Mesenchymal stem cell (in vitro differentiated cells and primary cell): Measurements from ENCODE around the gene FAIM2.
"Not testable (repeated sequence)": the region's sequence is repeated elsewhere in the genome, so short reads cannot be mapped to it uniquely, and the experiment has no call there.

Experiments
- DNase-seq: peaks from one replicate; pipeline ENCODE4 v3.0.0-alpha.2; 2013
- H2AFZ ChIP-seq: one replicate; pipeline ENCODE4 v1.6.1; 2013; ENCODE audit warnings: low read depth, mild to moderate bottlenecking, control low read depth, inconsistent platforms, low read length, moderate library complexity
- H2AK5ac ChIP-seq: 2 replicates; pipeline ENCODE4 v1.6.1; 2013; ENCODE audit warnings: low read length, moderate library complexity, mild to moderate bottlenecking, inconsistent platforms; ENCODE audit not compliant: severe bottlenecking
- H2BK120ac ChIP-seq: one replicate; pipeline ENCODE4 v1.6.1; 2013; ENCODE audit warnings: low read depth, mild to moderate bottlenecking, inconsistent platforms, low read length, moderate library complexity
- H2BK12ac ChIP-seq, 2 experiments: one replicate each; pipeline ENCODE4 v1.6.1; 2013; ENCODE audit warnings: inconsistent platforms in 2 of 2, low read length in 2 of 2, mild to moderate bottlenecking in 2 of 2, moderate library complexity in 2 of 2, control low read depth in 1 of 2
- H2BK15ac ChIP-seq: one replicate; pipeline ENCODE4 v1.6.1; 2013; ENCODE audit warnings: mild to moderate bottlenecking, low read depth, inconsistent platforms; ENCODE audit not compliant: poor library complexity, severe bottlenecking
- H2BK5ac ChIP-seq: 2 replicates; pipeline ENCODE4 v1.6.1; 2013; ENCODE audit warnings: low read depth, mild to moderate bottlenecking, low read length, control low read depth, inconsistent platforms; ENCODE audit not compliant: poor library complexity, severe bottlenecking
- H3K14ac ChIP-seq, 2 experiments: one replicate each; pipeline ENCODE4 v1.6.1; 2013; ENCODE audit warnings: inconsistent platforms in 2 of 2, low read length in 2 of 2, control low read depth in 1 of 2, mild to moderate bottlenecking in 1 of 2, moderate library complexity in 1 of 2
- H3K18ac ChIP-seq, 2 experiments: one replicate each; pipeline ENCODE4 v1.6.1; 2013; ENCODE audit warnings: inconsistent platforms in 2 of 2, low read length in 2 of 2, control low read depth in 1 of 2, low read depth in 1 of 2, mild to moderate bottlenecking in 1 of 2
- H3K23ac ChIP-seq, 2 experiments: one replicate each; pipeline ENCODE4 v1.6.1; 2013; ENCODE audit warnings: inconsistent platforms in 2 of 2, low read length in 2 of 2, mild to moderate bottlenecking in 2 of 2, moderate library complexity in 2 of 2, control low read depth in 1 of 2
- H3K27ac ChIP-seq: 2 replicates; pipeline ENCODE4 v1.5.1; 2013; ENCODE audit warnings: mild to moderate bottlenecking, moderate library complexity, low read length, control low read depth, inconsistent platforms; ENCODE audit not compliant: poor library complexity, severe bottlenecking
- H3K27me3 ChIP-seq, 2 experiments: 2 replicates each; pipeline versions ENCODE4 v1.6.1 to v1.7.0; 2013; ENCODE audit warnings: low read length in 2 of 2, mild to moderate bottlenecking in 2 of 2, moderate library complexity in 2 of 2, control low read depth in 1 of 2, inconsistent platforms in 1 of 2; ENCODE audit not compliant: control insufficient read depth in 1 of 2, insufficient read depth in 1 of 2
- H3K36me3 ChIP-seq, 2 experiments: 2 replicates each; pipeline versions ENCODE4 v1.6.1 to v1.7.0; 2013; ENCODE audit warnings: low read length in 2 of 2, control low read depth in 1 of 2, inconsistent platforms in 1 of 2, low read depth in 1 of 2, mild to moderate bottlenecking in 1 of 2; ENCODE audit not compliant: insufficient read depth in 2 of 2, control insufficient read depth in 1 of 2
- H3K4ac ChIP-seq, 2 experiments: one replicate each; pipeline ENCODE4 v1.6.1; 2013; ENCODE audit warnings: inconsistent platforms in 2 of 2, low read length in 2 of 2, mild to moderate bottlenecking in 2 of 2, moderate library complexity in 2 of 2, control low read depth in 1 of 2, low read depth in 1 of 2
- H3K4me1 ChIP-seq: 2 replicates; pipeline ENCODE4 v1.6.1; 2013; ENCODE audit warnings: low read depth, low read length, control low read depth; ENCODE audit not compliant: control insufficient read depth, insufficient read depth
- H3K4me2 ChIP-seq: 2 replicates; pipeline ENCODE4 v1.6.1; 2013; ENCODE audit warnings: low read length, mild to moderate bottlenecking, inconsistent platforms; ENCODE audit not compliant: poor library complexity, severe bottlenecking
- H3K4me3 ChIP-seq, 2 experiments: 2 replicates each; pipeline versions ENCODE4 v1.5.1 to v1.7.0; 2013; ENCODE audit warnings: low read length in 2 of 2, mild to moderate bottlenecking in 2 of 2, control low read depth in 1 of 2, low read depth in 1 of 2; ENCODE audit not compliant: insufficient read depth in 1 of 2
- H3K79me1 ChIP-seq: replicated peaks from 2 replicates; pipeline ENCODE4 v1.6.1; 2013; ENCODE audit warnings: mild to moderate bottlenecking, control low read depth, low read length, inconsistent platforms; ENCODE audit not compliant: poor library complexity, severe bottlenecking
- H3K9ac ChIP-seq: 2 replicates; pipeline ENCODE4 v1.7.0; 2013; ENCODE audit warnings: mild to moderate bottlenecking, low read length, moderate library complexity
- H3K9me3 ChIP-seq: 2 replicates; pipeline ENCODE4 v1.7.0; 2013; ENCODE audit warnings: mild to moderate bottlenecking, low read length; ENCODE audit not compliant: control insufficient read depth
- H4K8ac ChIP-seq: one replicate; pipeline ENCODE4 v1.6.1; 2013; ENCODE audit warnings: inconsistent platforms, mild to moderate bottlenecking, low read length, moderate library complexity
- H4K91ac ChIP-seq: one replicate; pipeline ENCODE4 v1.6.1; 2013; ENCODE audit warnings: mild to moderate bottlenecking, low read length, inconsistent platforms
- WGBS: methylation state at CpG from one replicate; pipeline ENCODE4 v1.1.7; 2013; ENCODE audit warnings: mixed read lengths; 5-methylcytosine and 5-hydroxymethylcytosine counted together

FAIM2 gene

DNA sequence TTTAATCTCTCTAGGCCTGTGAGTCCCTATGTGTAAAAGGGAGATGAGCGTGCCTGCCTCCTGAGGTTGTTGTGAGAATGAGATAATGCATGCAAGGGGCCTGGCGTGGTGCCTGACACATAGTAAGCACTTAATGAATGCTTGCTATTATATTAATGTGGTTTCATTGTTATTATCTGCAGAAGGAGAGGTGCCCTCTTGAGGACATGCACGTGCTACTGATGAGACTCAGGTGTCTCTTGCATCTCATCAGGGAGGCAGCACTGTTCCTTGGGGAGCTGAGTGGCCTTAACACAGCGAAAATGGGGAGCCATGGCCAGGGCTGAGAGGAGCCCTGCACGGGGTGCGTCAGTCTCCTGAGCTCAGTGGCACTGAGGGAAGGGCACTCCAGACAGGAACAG lies 30.9 kb downstream of the FAIM2 start:
- Histone ChIP-seq H3K4me2 (no peak overlapping the region), H3K9me3 (no peaks in the 10 kb centered on the region), H3K14ac (peak overlapping the region in 1 of 2 experiments; percentile 28), H2BK120ac (no peak overlapping the region), H3K4ac (no peak overlapping the region), H2AFZ (no peak overlapping the region), H2AK5ac (no peak overlapping the region), H3K9ac (peak overlapping the region; percentile 52), H2BK5ac (no peak overlapping the region), H3K4me1 (peaks cover 12% of the 10 kb centered on the region), H4K91ac (no peak overlapping the region), H3K23ac (peak overlapping the region in 1 of 2 experiments; percentile 27), H3K18ac (peak overlapping the region in 1 of 2 experiments; percentile 1), H2BK15ac (no peak overlapping the region), H3K27me3 (peaks cover 0 to 16% of the 10 kb centered on the region in 2 experiments), H3K27ac (no peak overlapping the region), H2BK12ac (peak overlapping the region in 1 of 2 experiments; percentile 47), H3K79me1 (no peaks in the 10 kb centered on the region), H3K4me3 (peak overlapping the region in 1 of 2 experiments; percentile 43), H4K8ac (no peak overlapping the region), H3K36me3 (peaks cover 0 to 2% of the 10 kb centered on the region in 2 experiments)
- peak; percentile 55 for DNase-seq
- 62% methylated on average over 6 of the region's 6 CpGs for WGBS

DNA sequence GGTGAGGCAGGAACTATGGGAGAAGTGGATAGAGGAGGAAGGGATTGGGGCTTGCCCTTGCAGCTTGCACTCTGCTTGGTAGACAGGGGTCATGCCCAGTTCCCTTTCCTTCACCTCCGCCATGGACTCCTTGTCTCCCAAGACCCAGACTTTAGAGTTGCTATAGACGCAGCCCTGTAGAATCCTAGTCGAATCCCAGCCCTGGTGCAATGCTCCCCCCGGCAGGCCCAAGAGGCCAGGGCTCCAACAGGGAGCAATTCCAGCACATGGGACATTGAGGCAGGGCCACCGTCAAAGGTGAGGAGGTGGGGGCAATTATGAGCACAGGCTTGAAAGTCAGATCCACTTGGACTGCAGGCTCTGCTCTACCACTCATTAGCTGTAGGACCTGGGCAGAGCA lies 31.3 kb downstream of the FAIM2 start:
- Histone ChIP-seq H3K4me2 (no peak overlapping the region), H3K79me1 (no peaks in the 10 kb centered on the region), H3K4me1 (peaks cover 12% of the 10 kb centered on the region), H4K8ac (peak overlapping the region; percentile 32), H3K4ac (no peak overlapping the region), H3K27me3 (peaks cover 0 to 18% of the 10 kb centered on the region in 2 experiments), H3K23ac (no peak overlapping the region), H2BK120ac (peak overlapping the region; percentile 45), H3K4me3 (no peak overlapping the region), H2BK5ac (no peak overlapping the region), H2BK12ac (peak overlapping the region; percentile 54 to 94), H2AFZ (no peak overlapping the region), H4K91ac (peak overlapping the region; percentile 61), H3K18ac (peak overlapping the region; percentile 29 to 41), H3K14ac (peak overlapping the region in 1 of 2 experiments; percentile 45), H2BK15ac (no peak overlapping the region), H2AK5ac (no peak overlapping the region), H3K9me3 (no peaks in the 10 kb centered on the region), H3K36me3 (no peaks in the 10 kb centered on the region), H3K9ac (peak overlapping the region; percentile 52), H3K27ac (no peak overlapping the region)
- 99% methylated on average over 5 of the region's 5 CpGs for WGBS
- no peak for DNase-seq

DNA sequence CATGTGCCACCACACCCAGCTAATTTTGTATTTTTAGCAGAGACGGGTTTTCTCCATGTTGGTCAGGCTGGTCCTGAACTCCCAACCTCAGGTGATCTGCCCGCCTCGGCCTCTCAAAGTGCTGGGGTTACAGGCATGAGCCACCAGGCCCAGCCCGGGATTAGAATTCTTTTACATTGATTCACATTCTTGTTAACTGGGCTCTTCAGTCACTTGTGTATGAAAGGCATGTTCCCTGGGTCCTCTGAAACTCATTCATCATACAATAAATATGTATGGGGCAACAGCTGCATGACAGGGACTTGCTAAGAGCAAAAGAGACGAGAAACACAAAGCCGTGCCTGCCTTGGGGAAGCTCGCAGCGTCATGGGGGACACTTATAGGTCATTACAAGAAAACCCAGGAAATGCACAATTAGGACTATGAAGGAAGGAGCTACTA lies 31.9 kb downstream of the FAIM2 start:
- not testable (repeated sequence) for H3K9me3 ChIP-seq, H3K4ac ChIP-seq, H3K79me1 ChIP-seq, H3K27ac ChIP-seq, H2AK5ac ChIP-seq, H2BK15ac ChIP-seq, H3K4me2 ChIP-seq, H2AFZ ChIP-seq, H3K4me3 ChIP-seq, H3K36me3 ChIP-seq, H3K23ac ChIP-seq, H2BK5ac ChIP-seq
- peak; percentile 57 for DNase-seq
- WGBS, result 82% methylated on average over 7 of the region's 8 CpGs
- Histone ChIP-seq H4K8ac (peak overlapping the region; percentile 32), H3K9ac (peak overlapping the region; percentile 52), H3K4me1 (peaks cover 12% of the 10 kb centered on the region), H2BK12ac (peak overlapping the region in 1 of 2 experiments; percentile 54), H3K18ac (peak overlapping the region in 1 of 2 experiments; percentile 41), H2BK120ac (peak overlapping the region; percentile 45), H3K27me3 (peaks cover under 1 to 18% of the 10 kb centered on the region in 2 experiments), H3K14ac (peak overlapping the region in 1 of 2 experiments; percentile 45), H4K91ac (peak overlapping the region; percentile 61)

- H4K8ac ChIP-seq, result no peak overlapping the region
- H3K18ac ChIP-seq, result peak overlapping the region in 1 of 2 experiments; percentile 42
- H2BK5ac ChIP-seq, result no peak overlapping the region
- H2AK5ac ChIP-seq, result no peak overlapping the region
- no peaks in the 10 kb centered on the region for H3K36me3 ChIP-seq
- 93% methylated on average over 4 of the region's 4 CpGs for WGBS
- no peak overlapping the region for H3K27ac ChIP-seq
- peaks cover 6 to 18% of the 10 kb centered on the region in 2 experiments for H3K27me3 ChIP-seq
- H3K79me1 ChIP-seq, result no peaks in the 10 kb centered on the region
- DNase-seq, result no peak
- peak overlapping the region; percentile 71 for H4K91ac ChIP-seq
- H2BK120ac ChIP-seq, result no peak overlapping the region
- H3K4ac ChIP-seq, result peak overlapping the region in 1 of 2 experiments; percentile 24
- H3K9me3 ChIP-seq, result no peaks in the 10 kb centered on the region
- no peak overlapping the region for H3K4me3 ChIP-seq
- H2AFZ ChIP-seq, result no peak overlapping the region
- H3K4me1 ChIP-seq, result peaks cover 12% of the 10 kb centered on the region
- no peak overlapping the region for H3K23ac ChIP-seq
- no peak overlapping the region for H3K4me2 ChIP-seq
- peak overlapping the region; percentile 41 to 67 for H2BK12ac ChIP-seq
- peak overlapping the region; percentile 75 for H2BK15ac ChIP-seq
- peak overlapping the region in 1 of 2 experiments; percentile 63 for H3K14ac ChIP-seq
- H3K9ac ChIP-seq, result peak overlapping the region; percentile 7
These were observed 32.5 kb downstream of the FAIM2 start for GRCh38 chr12:49871263-49871561.
